PFSK-1 (cell line): ENCODE results near the gene OR51B4.

ENCODE experiments used
- FOXP2 ChIP-seq: optimal IDR thresholded peaks from 2 replicates; pipeline ENCODE3; 2011; ENCODE audit warnings: borderline replicate concordance, control low read depth, inconsistent platforms; ENCODE audit not compliant: insufficient read depth; ENCODE audit errors: extremely low read length, extremely low read depth
- POLR2AphosphoS5 ChIP-seq: IDR thresholded peaks from 2 replicates; pipeline ENCODE4 v1.6.1; 2012; ENCODE audit warnings: low read depth, mild to moderate bottlenecking, control low read depth, low read length, moderate library complexity
- REST ChIP-seq, 2 experiments: IDR thresholded peaks; 2 replicates each; pipeline versions ENCODE4 v1.6.1 to v1.8.0; 2011 to 2012; ENCODE audit warnings: low read depth in 2 of 2, low read length in 2 of 2, control low read depth in 1 of 2, inconsistent platforms in 1 of 2, mild to moderate bottlenecking in 1 of 2, moderate library complexity in 1 of 2; ENCODE audit not compliant: insufficient read depth in 1 of 2

- TF ChIP-seq FOXP2 (no peak), POLR2AphosphoS5 (no peak), REST (IDR thresholded peaks at IDR 0.05; ENCODE audit: insufficient read depth in 1 of 2, low read depth in 2 of 2, low read length in 2 of 2) (no peak)
Observed at GRCh38 chr11:5343474-5344335, 42.0 kb upstream of the OR51B4 start, which contains the start of gene OR51B5.
